Measurements from ENCODE around the gene TAAR2.

GRCh38 chr6:132612449-132613108 lies 11.5 kb downstream of the TAAR2 start:
- TF ChIP-seq CTCF (IDR thresholded peaks at IDR 0.05; ENCODE audit: low read depth, low read length) (no peak), POLR2A (IDR thresholded peaks at IDR 0.05; ENCODE audit: extremely low read depth, insufficient read length) (no peak)
